H1 (cell line): Measurements from ENCODE around the gene DUSP23. TPM values are rescaled to one million over a fixed set of nuclear protein-coding genes. Genes with fewer than 3 reads are reported as not detected.
A peak's percentile ranks its signal among the peaks of the same experiment; 100 is the strongest.

Source experiments
- CTCF ChIA-PET: fragments of 300-600 bp; sonication (Branson Sonifier 250); formaldehyde crosslinking; loops from one replicate; lab custom pipeline; 2021; ENCODE audit not compliant: partially characterized antibody; lab: Charles Lee
- POLR2A ChIA-PET: fragments of 300-600 bp; sonication (Branson Sonifier 250); formaldehyde crosslinking; loops from one replicate; lab custom pipeline; 2021; ENCODE audit warnings: inconsistent platforms; ENCODE audit not compliant: partially characterized antibody; lab: Charles Lee
- DNase-seq, 2 experiments: peaks; one replicate each; pipeline versions ENCODE4 v3.0.0 to v3.0.0-alpha.2; 2010 to 2022; ENCODE audit warnings: low spot score in 2 of 2, low read depth in 1 of 2, mixed read lengths in 1 of 2
- FAIRE-seq: peaks from 2 replicates; lab custom pipeline; 2011; peaks lifted over from hg19 to GRCh38; lab: Jason Lieb, UNC
- H2AFZ ChIP-seq: 2 replicates; pipeline ENCODE4 v1.8.1; 2012; ENCODE audit warnings: low read length, inconsistent platforms
- H2AK5ac ChIP-seq: 2 replicates; pipeline ENCODE4 v1.6.1; 2013; ENCODE audit warnings: low read depth, low read length
- H2BK120ac ChIP-seq: replicated peaks from 2 replicates; pipeline ENCODE3; 2013; ENCODE audit warnings: low read depth, low read length, inconsistent platforms
- H2BK12ac ChIP-seq: 2 replicates; pipeline ENCODE4 v1.6.1; 2013; ENCODE audit warnings: low read depth, low read length
- H2BK15ac ChIP-seq: 2 replicates; pipeline ENCODE4 v1.6.1; 2013; ENCODE audit warnings: low read length
- H2BK20ac ChIP-seq: 2 replicates; pipeline ENCODE4 v1.6.1; 2013; ENCODE audit warnings: low read length
- H2BK5ac ChIP-seq: 2 replicates; pipeline ENCODE4 v1.6.1; 2013; ENCODE audit warnings: low read depth, low read length
- H3K14ac ChIP-seq: 2 replicates; pipeline ENCODE4 v1.6.1; 2013; ENCODE audit warnings: inconsistent platforms; ENCODE audit not compliant: insufficient read length
- H3K18ac ChIP-seq: 2 replicates; pipeline ENCODE4 v1.6.1; 2013; ENCODE audit warnings: low read length; ENCODE audit errors: extremely low read depth
- H3K23ac ChIP-seq: 2 replicates; pipeline ENCODE4 v1.6.1; 2013; ENCODE audit warnings: inconsistent platforms; ENCODE audit not compliant: insufficient read length
- H3K23me2 ChIP-seq: 2 replicates; pipeline ENCODE4 v1.6.1; 2013; ENCODE audit warnings: low read depth, low read length
- H3K27ac ChIP-seq: 2 replicates; pipeline ENCODE4 v1.6.1; 2011; ENCODE audit warnings: low read depth, low read length, inconsistent platforms
- H3K27me3 ChIP-seq, 4 experiments: replicated peaks in 1 of 4; 1 replicate in 1 of 4; 2 replicates in 3 of 4; pipeline versions ENCODE4 v1.6.1 to v1.8.1; 2011 to 2013; ENCODE audit warnings: low read length in 3 of 4, mild to moderate bottlenecking in 3 of 4, inconsistent platforms in 2 of 4, mixed read lengths in 2 of 4, moderate library complexity in 1 of 4; ENCODE audit not compliant: control insufficient read depth in 3 of 4, insufficient read depth in 3 of 4; ENCODE audit errors: extremely low read depth in 1 of 4
- H3K36me3 ChIP-seq, 4 experiments: 2 replicates each; pipeline versions ENCODE4 v1.6.1 to v1.8.1; 2011 to 2013; ENCODE audit warnings: mild to moderate bottlenecking in 4 of 4, low read length in 3 of 4, moderate library complexity in 2 of 4, control low read depth in 1 of 4, inconsistent platforms in 1 of 4; ENCODE audit not compliant: insufficient read depth in 4 of 4, control insufficient read depth in 2 of 4
- H3K4ac ChIP-seq: replicated peaks from 2 replicates; pipeline ENCODE3; 2013; ENCODE audit warnings: low read length, low read depth, mixed read lengths, inconsistent platforms; ENCODE audit not compliant: insufficient read length
- H3K4me1 ChIP-seq, 4 experiments: replicated peaks in 1 of 4; 1 replicate in 1 of 4; 2 replicates in 3 of 4; pipeline versions ENCODE4 v1.6.1 to v1.8.1; 2011 to 2013; ENCODE audit warnings: low read length in 3 of 4, inconsistent platforms in 2 of 4, mixed read lengths in 1 of 4; ENCODE audit not compliant: insufficient read depth in 4 of 4, control insufficient read depth in 3 of 4
- H3K4me2 ChIP-seq, 2 experiments: 2 replicates each; pipeline versions ENCODE4 v1.6.1 to v1.8.1; 2011 to 2013; ENCODE audit warnings: low read depth in 2 of 2, low read length in 2 of 2, control low read depth in 1 of 2, inconsistent platforms in 1 of 2, mild to moderate bottlenecking in 1 of 2; ENCODE audit not compliant: insufficient read depth in 1 of 2
- H3K4me3 ChIP-seq, 4 experiments: fragments of 200-600, 300-600 bp in 1 of 4; sonication (generic), shearing (Covaris generic), sonication (Bioruptor Twin) in 1 of 4; 2 replicates each; pipeline versions ENCODE4 v1.5.1 to v1.8.1; 2011 to 2016; ENCODE audit warnings: low read length in 4 of 4, low read depth in 3 of 4, control low read depth in 2 of 4, inconsistent platforms in 2 of 4, mild to moderate bottlenecking in 2 of 4, mixed read lengths in 1 of 4, moderate library complexity in 1 of 4; ENCODE audit not compliant: insufficient read depth in 2 of 4; ENCODE audit errors: extremely low read depth in 1 of 4
- H3K56ac ChIP-seq: replicated peaks from 2 replicates; pipeline ENCODE3; 2013; ENCODE audit warnings: low read depth, mild to moderate bottlenecking, mixed read lengths, low read length, inconsistent platforms; ENCODE audit not compliant: insufficient read length
- H3K79me1 ChIP-seq: 2 replicates; pipeline ENCODE4 v1.6.1; 2013; ENCODE audit warnings: low read depth, low read length, control low read depth
- H3K79me2 ChIP-seq, 2 experiments: 2 replicates each; pipeline versions ENCODE4 v1.6.1 to v1.8.1; 2012 to 2013; ENCODE audit warnings: low read length in 2 of 2, mild to moderate bottlenecking in 2 of 2, inconsistent platforms in 1 of 2; ENCODE audit not compliant: insufficient read depth in 2 of 2, control insufficient read depth in 1 of 2
- H3K9ac ChIP-seq, 4 experiments: replicated peaks in 1 of 4; 1 replicate in 1 of 4; 2 replicates in 3 of 4; pipeline versions ENCODE4 v1.6.1 to v1.8.1; 2011 to 2013; ENCODE audit warnings: low read depth in 3 of 4, low read length in 3 of 4, control low read depth in 2 of 4, mild to moderate bottlenecking in 2 of 4, moderate library complexity in 2 of 4, inconsistent platforms in 1 of 4; ENCODE audit errors: extremely low read depth in 1 of 4
- H3K9me3 ChIP-seq, 2 experiments: 2 replicates each; pipeline versions ENCODE4 v1.6.1 to v1.8.1; 2012 to 2013; ENCODE audit warnings: mild to moderate bottlenecking in 2 of 2, moderate library complexity in 2 of 2, control low read depth in 1 of 2, inconsistent platforms in 1 of 2, low read depth in 1 of 2, low read length in 1 of 2, mixed read lengths in 1 of 2; ENCODE audit not compliant: insufficient read depth in 2 of 2
- H4K20me1 ChIP-seq, 2 experiments: replicated peaks in 1 of 2; 2 replicates each; pipeline versions ENCODE3 to v1.8.1; 2011 to 2013; ENCODE audit warnings: inconsistent platforms in 2 of 2, low read length in 2 of 2, mild to moderate bottlenecking in 1 of 2; ENCODE audit not compliant: insufficient read depth in 2 of 2, control insufficient read depth in 1 of 2
- H4K5ac ChIP-seq: 2 replicates; pipeline ENCODE4 v1.6.1; 2013; ENCODE audit warnings: low read length, low read depth, mixed read lengths, inconsistent platforms; ENCODE audit not compliant: insufficient read length
- H4K8ac ChIP-seq: 2 replicates; pipeline ENCODE4 v1.8.0; 2013; ENCODE audit warnings: mild to moderate bottlenecking, moderate library complexity, low read length, inconsistent platforms; ENCODE audit not compliant: insufficient read depth; ENCODE audit errors: extremely low read depth
- H4K91ac ChIP-seq: replicated peaks from 2 replicates; pipeline ENCODE3; 2013; ENCODE audit warnings: low read length, mixed read lengths, inconsistent platforms; ENCODE audit not compliant: insufficient read length
- ATF3 ChIP-seq: IDR thresholded peaks from 2 replicates; pipeline ENCODE4 v1.6.1; 2011; ENCODE audit warnings: low read depth, mild to moderate bottlenecking, low read length; ENCODE audit not compliant: insufficient read depth
- BCL11A ChIP-seq, 2 experiments: IDR thresholded peaks; one replicate each; pipeline ENCODE4 v1.6.1; 2011; ENCODE audit warnings: low read depth in 2 of 2, low read length in 2 of 2, mild to moderate bottlenecking in 2 of 2
- CBX5 ChIP-seq: fragments of 300-800, 300-1000 bp; sonication (generic); IDR thresholded peaks from 2 replicates; pipeline ENCODE4 v1.7.1; 2016; ENCODE audit warnings: antibody characterized with exemption, low read length, low read depth
- E2F6 ChIP-seq: IDR thresholded peaks from 2 replicates; pipeline ENCODE4 v1.6.1; 2012; ENCODE audit warnings: inconsistent platforms
- KDM5A ChIP-seq: fragments of 200-600 bp; IDR thresholded peaks from 2 replicates; pipeline ENCODE4 v1.7.1; 2012; ENCODE audit warnings: mild to moderate bottlenecking, low read length, inconsistent platforms, mixed read lengths
- PHF8 ChIP-seq: fragments of 200-600 bp; sonication (generic); conservative IDR thresholded peaks from 2 replicates; pipeline ENCODE4 v1.7.1; 2012; ENCODE audit warnings: low read depth, mild to moderate bottlenecking, inconsistent platforms, low read length, moderate library complexity
- POLR2A ChIP-seq, 2 experiments: IDR thresholded peaks; 1 replicate in 1 of 2; 2 replicates in 1 of 2; pipeline ENCODE4 v1.6.1; 2011; ENCODE audit warnings: low read depth in 2 of 2, low read length in 2 of 2, mild to moderate bottlenecking in 2 of 2; ENCODE audit errors: control extremely low read depth in 1 of 2
- POLR2AphosphoS5 ChIP-seq: IDR thresholded peaks from 2 replicates; pipeline ENCODE4 v1.6.1; 2011; ENCODE audit warnings: low read depth, low read length
- RXRA ChIP-seq: IDR thresholded peaks from 2 replicates; pipeline ENCODE4 v1.6.1; 2011; ENCODE audit warnings: low read depth, mild to moderate bottlenecking, low read length, moderate library complexity; ENCODE audit not compliant: insufficient read depth
- SP4 ChIP-seq: IDR thresholded peaks from 2 replicates; pipeline ENCODE4 v1.6.1; 2012; ENCODE audit warnings: low read length, inconsistent platforms
- WGBS, 2 experiments: shearing (Covaris generic) in 1 of 2; methylation state at CpG; one replicate each; pipeline versions ENCODE4 v1.1.6 to v1.1.7; 2013 to 2015; ENCODE audit warnings: low lambda C conversion rate in 2 of 2, mixed read lengths in 2 of 2, inconsistent platforms in 1 of 2, low coverage in 1 of 2, missing lambda C conversion rate in 1 of 2; ENCODE audit not compliant: insufficient replicate concordance in 2 of 2, insufficient coverage in 1 of 2, insufficient read length in 1 of 2; ENCODE audit errors: extremely low coverage in 1 of 2, missing lambda C conversion rate in 1 of 2; 5-methylcytosine and 5-hydroxymethylcytosine counted together
- polyA plus RNA-seq, 7 experiments: library from polyadenylated mRNA; depleted of rRNA in 3 of 7; stranded (reverse) in 5 of 7; unstranded in 2 of 7; fragments of >200 nt in 5 of 7; fragments of 200-250 nt in 2 of 7; gene quantifications; 1 replicate in 5 of 7; 2 replicates in 1 of 7; 4 replicates in 1 of 7; pipeline versions ENCODE4 v1.2.1 to v1.2.3, GENCODE V29; 2011 to 2013; ENCODE audit warnings: missing spikeins in 2 of 7, mixed read lengths in 2 of 7
- total RNA-seq: library from RNA; stranded (reverse); fragmentation: NEBNext Ultra II Directional; extraction: Animal tissue kit (Norgen Biotek cat#: 25700); gene quantifications from 2 replicates; pipeline ENCODE4 v1.2.1, GENCODE V29; 2021

The DUSP23 gene
- total and polyA plus RNA-seq, 2 of the 8 experiments (the other 6 are each of a cell fraction or from before 2014, with no cell fraction given) = 45.8 to 80.1 TPM

DNA sequence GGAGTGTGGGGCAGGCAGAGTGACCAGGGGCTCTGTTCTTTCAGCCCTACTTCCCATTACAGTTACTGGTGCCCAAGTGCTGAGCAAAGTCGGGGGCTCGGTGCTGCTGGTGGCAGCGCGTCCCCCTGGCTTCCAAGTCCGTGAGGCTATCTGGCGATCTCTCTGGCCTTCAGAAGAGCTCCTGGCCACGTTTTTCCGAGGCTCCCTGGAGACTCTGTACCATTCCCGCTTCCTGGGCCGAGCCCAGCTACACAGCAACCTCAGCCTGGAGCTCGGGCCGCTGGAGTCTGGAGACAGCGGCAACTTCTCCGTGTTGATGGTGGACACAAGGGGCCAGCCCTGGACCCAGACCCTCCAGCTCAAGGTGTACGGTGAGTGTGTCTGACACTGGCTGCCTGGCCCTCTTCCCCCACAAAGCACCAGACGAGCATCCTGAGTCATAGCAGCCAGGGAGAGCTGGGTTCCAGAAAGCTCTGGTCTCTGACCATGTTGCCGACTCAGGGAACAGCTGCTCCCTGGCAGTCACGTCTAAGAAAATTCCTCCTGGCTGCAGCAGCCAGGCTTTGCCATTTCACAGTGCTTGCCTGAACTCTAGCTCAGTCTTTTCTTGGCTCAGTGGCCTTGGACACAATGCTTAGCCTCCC lies 49.2 kb downstream of the DUSP23 start:
- peaks cover 0 to 4% (median 2%) of the 10 kb centered on the region in 4 experiments; a peak in 1 of 7 replicates for H3K4me1 ChIP-seq
- H3K4ac ChIP-seq = peak overlapping the region; percentile 59
- no peak overlapping the region for H3K14ac ChIP-seq
- H3K4me2 ChIP-seq = no peak overlapping the region
- H3K79me1 ChIP-seq = no peaks in the 10 kb centered on the region
- no peak overlapping the region for H3K27ac ChIP-seq
- no peak overlapping the region for H3K23ac ChIP-seq
- no peak overlapping the region for H4K5ac ChIP-seq
- no peaks in the 10 kb centered on the region for H4K20me1 ChIP-seq
- POLR2A ChIA-PET = interaction anchor here (1.0 kb wide), 1 partner anchor 31 kb away, joined by 3 read pairs; no protein-coding TSS in a partner anchor
- H3K23me2 ChIP-seq = no peaks in the 10 kb centered on the region
- H4K8ac ChIP-seq = no peak overlapping the region
- WGBS, 2 experiments = 82% methylated on average over 18 of the region's 18 CpGs; no CpG with 5 or more reads in 1 of the 2 experiments
- no peak overlapping the region for H2BK15ac ChIP-seq
- H4K91ac ChIP-seq = no peak overlapping the region
- H2AK5ac ChIP-seq = no peak overlapping the region
- no peak for DNase-seq
- H3K56ac ChIP-seq = no peak overlapping the region
- peaks cover 0 to 15% (median 3%) of the 10 kb centered on the region in 4 experiments; a peak in 6 of 7 replicates for H3K27me3 ChIP-seq
- H2AFZ ChIP-seq = no peak overlapping the region
- H2BK20ac ChIP-seq = no peak overlapping the region
- H3K9ac ChIP-seq = no peak overlapping the region
- TF ChIP-seq BCL11A (IDR thresholded peaks at IDR 0.05; ENCODE audit: low read depth in 2 of 2, low read length in 2 of 2) (no peak), PHF8 (no peak), CBX5 (no peak), ATF3 (no peak), POLR2A (IDR thresholded peaks at IDR 0.05; ENCODE audit: control extremely low read depth in 1 of 2, low read depth in 2 of 2, low read length in 2 of 2) (no peak), POLR2AphosphoS5 (no peak), SP4 (no peak), E2F6 (no peak), KDM5A (no peak), RXRA (no peak)
- TF ChIP-seq, all 59 proteins: peak for 0
- Histone ChIP-seq H2BK5ac (no peak overlapping the region), H3K79me2 (no peaks in the 10 kb centered on the region), H3K4me3 (no peak overlapping the region), H3K9me3 (no peaks in the 10 kb centered on the region), H3K36me3 (no peaks in the 10 kb centered on the region), H2BK120ac (no peak overlapping the region), H2BK12ac (0 out of 2 replicates have a peak overlapping the region, but pooled peaks have one; percentile 9), H3K18ac (no peak overlapping the region)
- no peak for FAIRE-seq
- CTCF ChIA-PET = interaction anchor here (0.8 to 11.2 kb wide), 26 partner anchors 10 to 634 kb away, joined by 3 to 175 read pairs (median 6); partner anchors contain the start of genes FCRL6 and VSIG8
